HepG2 (cell line): ENCODE data around the gene QSOX1.

ENCODE experiments used
- HNRNPLL ChIP-seq: fragments of 200-400 bp; formaldehyde crosslinking; IDR thresholded peaks from 2 replicates; pipeline ENCODE4 v1.6.1; 2017; ENCODE audit warnings: mild to moderate bottlenecking, low read depth, low read length; ENCODE audit not compliant: poor library complexity, severe bottlenecking
- NCOA2 ChIP-seq: sonication (generic); formaldehyde crosslinking; IDR thresholded peaks from 2 replicates; pipeline ENCODE4 v1.8.0; 2022; ENCODE audit warnings: inconsistent platforms

GRCh38 chr1:180197231-180197630, 42.6 kb downstream of the QSOX1 start:
- TF ChIP-seq HNRNPLL, result no peak
- no peak for TF ChIP-seq NCOA2 (CRISPR knock-in tag)
